Glutamatergic neuron (in vitro differentiated cells): ENCODE data around the gene ELF1. TPM values are rescaled to one million over a fixed set of nuclear protein-coding genes. Genes with fewer than 3 reads are reported as not detected.
"Not testable (repeated sequence)": the region's sequence is repeated elsewhere in the genome, so short reads cannot be mapped to it uniquely, and the experiment has no call there.

ENCODE experiments used
- DNase-seq: peaks from one replicate; pipeline ENCODE4 v3.0.0; 2022
- H3K27ac Mint-ChIP-seq: one replicate; pipeline ENCODE4 v1.8.0; 2020; ENCODE audit warnings: mild to moderate bottlenecking, mixed read lengths, inconsistent platforms; ENCODE audit not compliant: unreplicated experiment
- H3K27me3 Mint-ChIP-seq: one replicate; pipeline ENCODE4 v1.8.0; 2020; ENCODE audit warnings: mild to moderate bottlenecking, moderate library complexity, mixed read lengths, inconsistent platforms; ENCODE audit not compliant: unreplicated experiment
- H3K36me3 Mint-ChIP-seq: one replicate; pipeline ENCODE4 v1.8.0; 2020; ENCODE audit warnings: mild to moderate bottlenecking, mixed read lengths, inconsistent platforms; ENCODE audit not compliant: unreplicated experiment
- H3K4me1 Mint-ChIP-seq: one replicate; pipeline ENCODE4 v1.8.0; 2020; ENCODE audit warnings: mild to moderate bottlenecking, low read depth, mixed read lengths, inconsistent platforms; ENCODE audit not compliant: unreplicated experiment
- H3K4me3 Mint-ChIP-seq: one replicate; pipeline ENCODE4 v1.8.0; 2020; ENCODE audit warnings: mild to moderate bottlenecking, mixed read lengths, inconsistent platforms; ENCODE audit not compliant: unreplicated experiment
- H3K9me3 Mint-ChIP-seq: one replicate; pipeline ENCODE4 v1.8.0; 2020; ENCODE audit warnings: mild to moderate bottlenecking, moderate library complexity, mixed read lengths, inconsistent platforms; ENCODE audit not compliant: unreplicated experiment
- CTCF ChIP-seq: fragments of 200-600 bp; sonication (generic); IDR thresholded peaks from one replicate; pipeline ENCODE4 v1.5.0; 2021; ENCODE audit not compliant: partially characterized antibody, unreplicated experiment
- total RNA-seq: library from RNA; stranded (reverse); fragmentation: NEBNext Ultra II Directional; extraction: Animal tissue kit (Norgen Biotek cat#: 25700); gene quantifications from one replicate; pipeline ENCODE4 v1.2.1, GENCODE V29; 2021; ENCODE audit not compliant: unreplicated experiment

The ELF1 gene
- total RNA-seq, 1 donor from 2014 or later, result 9.8 TPM

- H3K36me3 Mint-ChIP-seq, result no peaks in the 10 kb centered on the region
Observed at GRCh38 chr13:40927929-40928328, 91.2 kb downstream of the ELF1 start.

GRCh38 chr13:40923867-40924266, 95.2 kb downstream of the ELF1 start:
- no peak for TF ChIP-seq CTCF
- Mint-ChIP-seq H3K4me3 (no peak overlapping the region), H3K36me3 (no peaks in the 10 kb centered on the region), H3K4me1 (peaks cover 7% of the 10 kb centered on the region), H3K9me3 (peaks cover 3% of the 10 kb centered on the region), H3K27me3 (peaks cover 2% of the 10 kb centered on the region), H3K27ac (no peak overlapping the region)
- no peak for DNase-seq

More at GRCh38 chr13:40927929-40928328, 91.2 kb downstream of the ELF1 start:
- no peaks in the 10 kb centered on the region for H3K4me1 Mint-ChIP-seq
- TF ChIP-seq CTCF, result no peak
- H3K9me3 Mint-ChIP-seq, result no peaks in the 10 kb centered on the region
- H3K4me3 Mint-ChIP-seq, result no peak overlapping the region
- no peak for DNase-seq
- H3K27ac Mint-ChIP-seq, result no peak overlapping the region
- H3K27me3 Mint-ChIP-seq, result no peaks in the 10 kb centered on the region

GRCh38 chr13:40922437-40923040, 96.6 kb downstream of the ELF1 start:
- Mint-ChIP-seq H3K4me3 (peak overlapping the region; percentile 73), H3K4me1 (peaks cover 7% of the 10 kb centered on the region), H3K9me3 (peaks cover 3% of the 10 kb centered on the region), H3K36me3 (no peaks in the 10 kb centered on the region), H3K27ac (peak overlapping the region; percentile 52), H3K27me3 (peaks cover 2% of the 10 kb centered on the region)
- peak; percentile 22 for DNase-seq
- TF ChIP-seq CTCF, result no peak

- no peak for TF ChIP-seq CTCF
- Mint-ChIP-seq H3K9me3 (peaks cover 3% of the 10 kb centered on the region), H3K36me3 (no peaks in the 10 kb centered on the region), H3K27me3 (peaks cover 2% of the 10 kb centered on the region), H3K27ac (peak overlapping the region; percentile 94), H3K4me1 (peaks cover 7% of the 10 kb centered on the region), H3K4me3 (peak overlapping the region; percentile 94)
- no peak for DNase-seq
Observed at GRCh38 chr13:40920826-40921225, 98.3 kb downstream of the ELF1 start.

GRCh38 chr13:40919901-40920300, 99.2 kb downstream of the ELF1 start:
- not testable (repeated sequence) for H3K4me1 Mint-ChIP-seq, H3K27ac Mint-ChIP-seq, H3K4me3 Mint-ChIP-seq, H3K27me3 Mint-ChIP-seq, DNase-seq, H3K9me3 Mint-ChIP-seq, H3K36me3 Mint-ChIP-seq
